DOHH2 (cell line): ENCODE measurements around the gene CSNK1G3.

ENCODE experiments used
- H3F3A ChIP-seq: fragments of 200-600 bp; sonication (generic), shearing (Covaris generic); 2 replicates; pipeline ENCODE4 v1.6.0; 2016; ENCODE audit warnings: antibody characterized with exemption, mild to moderate bottlenecking; ENCODE audit not compliant: control insufficient read depth, insufficient read depth
- H3K27ac ChIP-seq: fragments of 200-600 bp; sonication (generic); 2 replicates; pipeline ENCODE4 v1.5.1; 2014; ENCODE audit warnings: low read depth, mild to moderate bottlenecking, low read length, moderate library complexity
- H3K27me3 ChIP-seq: fragments of 200-600 bp; sonication (generic); 2 replicates; pipeline ENCODE4 v1.6.1; 2014; ENCODE audit warnings: mild to moderate bottlenecking, low read length, mixed read lengths; ENCODE audit not compliant: control insufficient read depth
- H3K36me3 ChIP-seq: fragments of 200-600 bp; sonication (generic); 2 replicates; pipeline ENCODE4 v1.6.1; 2014; ENCODE audit warnings: mild to moderate bottlenecking, low read length, moderate library complexity, mixed read lengths; ENCODE audit not compliant: control insufficient read depth
- H3K4me1 ChIP-seq: fragments of 200-600 bp; sonication (generic); 2 replicates; pipeline ENCODE4 v1.6.1; 2014; ENCODE audit warnings: mild to moderate bottlenecking, low read length, mixed read lengths; ENCODE audit not compliant: control insufficient read depth
- H3K4me2 ChIP-seq: fragments of 200-600 bp; sonication (generic); 2 replicates; pipeline ENCODE4 v1.6.0; 2014; ENCODE audit warnings: mild to moderate bottlenecking, low read length, moderate library complexity
- H3K4me3 ChIP-seq: fragments of 200-600 bp; sonication (generic); 2 replicates; pipeline ENCODE4 v1.5.1; 2014; ENCODE audit warnings: mild to moderate bottlenecking, low read length, mixed read lengths
- H3K79me2 ChIP-seq: fragments of 200-600 bp; sonication (generic); 2 replicates; pipeline ENCODE4 v1.6.1; 2014; ENCODE audit warnings: mild to moderate bottlenecking, low read length, mixed read lengths; ENCODE audit not compliant: control insufficient read depth
- H3K9me2 ChIP-seq: fragments of 200-600 bp; sonication (generic); replicated peaks from 2 replicates; pipeline ENCODE4 v1.6.1; 2014; ENCODE audit warnings: mild to moderate bottlenecking, low read length, mixed read lengths; ENCODE audit not compliant: control insufficient read depth
- H3K9me3 ChIP-seq: fragments of 200-600 bp; sonication (generic); 2 replicates; pipeline ENCODE4 v1.6.1; 2014; ENCODE audit warnings: antibody characterized with exemption, low read length, mixed read lengths; ENCODE audit not compliant: control insufficient read depth, insufficient read depth
- H4K20me1 ChIP-seq: fragments of 200-600 bp; sonication (generic); 2 replicates; pipeline ENCODE4 v1.6.0; 2014; ENCODE audit warnings: low read depth, mild to moderate bottlenecking, antibody characterized with exemption, low read length, moderate library complexity; ENCODE audit not compliant: control insufficient read depth, insufficient read depth
- CTCF ChIP-seq: fragments of 200-600 bp; sonication (generic); IDR thresholded peaks from one replicate; pipeline ENCODE4 v1.5.1; 2014; ENCODE audit warnings: antibody characterized with exemption, mild to moderate bottlenecking, low read depth, low read length; ENCODE audit not compliant: poor library complexity, severe bottlenecking
- EZH2phosphoT487 ChIP-seq: fragments of 200-600 bp; sonication (generic); IDR thresholded peaks from 2 replicates; pipeline ENCODE4 v1.6.1; 2017; ENCODE audit warnings: borderline replicate concordance, mild to moderate bottlenecking, antibody characterized with exemption, low read length, moderate library complexity, mixed read lengths

The CSNK1G3 gene

DNA sequence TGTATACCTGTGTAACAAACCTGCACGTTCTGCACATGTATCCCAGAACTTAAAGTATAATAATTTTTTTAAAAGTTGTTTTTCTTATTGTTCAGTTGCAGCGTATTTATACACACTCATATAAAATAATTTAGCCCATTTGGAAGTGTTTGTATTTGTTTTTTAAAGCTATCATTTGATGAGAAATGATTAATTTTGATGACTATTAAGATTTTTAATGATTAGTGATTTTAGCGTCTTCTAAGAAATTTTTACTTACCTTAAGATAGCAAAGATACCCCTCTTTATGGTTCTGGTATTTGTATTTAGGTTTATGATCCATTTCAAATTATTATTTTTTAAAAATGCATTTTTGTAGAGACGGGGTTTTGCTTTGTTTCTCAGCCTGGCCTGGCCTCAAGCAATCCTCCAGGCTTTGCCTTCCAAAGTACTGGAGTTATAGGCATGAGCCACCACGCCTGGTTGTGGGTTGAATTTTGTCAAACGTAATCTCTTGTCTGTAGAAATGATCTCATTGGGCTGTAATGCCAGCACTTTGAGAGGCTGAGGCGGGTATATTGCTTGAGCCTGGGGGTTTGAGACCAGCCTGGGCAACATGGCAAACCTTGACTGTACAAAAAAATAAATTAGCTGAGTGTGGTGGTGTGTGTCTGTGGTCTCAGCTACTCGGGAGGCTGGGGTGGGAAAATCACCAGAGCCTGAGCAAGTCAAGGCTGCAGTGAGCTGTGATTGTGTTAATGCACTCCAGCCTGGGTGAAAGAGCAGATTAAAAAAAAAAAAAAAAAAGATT lies 26.9 kb downstream of the CSNK1G3 start:
- Histone ChIP-seq H3K4me1 (peaks cover 19% of the 10 kb centered on the region), H3K27ac (no peak overlapping the region), H3K9me3 (0 out of 2 replicates have a peak, but pooled peaks cover 5% of the 10 kb centered on the region), H3K9me2 (no peaks in the 10 kb centered on the region), H3K79me2 (peaks cover 80% of the 10 kb centered on the region), H3F3A (no peaks in the 10 kb centered on the region), H3K4me3 (no peak overlapping the region), H3K27me3 (no peaks in the 10 kb centered on the region), H3K36me3 (no peaks in the 10 kb centered on the region), H4K20me1 (no peaks in the 10 kb centered on the region), H3K4me2 (no peak overlapping the region)
- TF ChIP-seq EZH2phosphoT487: no peak
- no peak for TF ChIP-seq CTCF

DNA sequence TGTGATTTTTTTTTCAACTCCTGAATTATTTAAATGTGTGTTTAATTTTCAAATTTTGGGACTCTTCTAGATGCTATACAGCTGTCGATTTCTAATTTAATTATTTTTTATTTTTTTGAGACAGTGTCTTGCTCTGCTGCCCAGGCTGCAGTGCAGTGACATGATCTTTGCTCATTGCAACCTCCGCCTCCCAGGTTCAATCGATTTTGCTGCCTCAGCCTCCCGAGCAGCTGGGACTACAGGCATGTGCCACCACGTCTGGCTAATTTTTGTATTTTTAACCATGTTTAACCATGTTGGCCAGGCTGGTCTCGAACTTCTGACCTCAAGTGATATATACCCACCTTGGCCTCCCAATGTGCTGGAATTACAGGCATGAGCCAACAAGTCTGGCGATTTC lies 28.6 kb downstream of the CSNK1G3 start:
- Histone ChIP-seq H3K79me2 (peaks cover 78% of the 10 kb centered on the region), H4K20me1 (no peaks in the 10 kb centered on the region), H3K27me3 (no peaks in the 10 kb centered on the region), H3K36me3 (no peaks in the 10 kb centered on the region), H3F3A (no peaks in the 10 kb centered on the region), H3K9me2 (no peaks in the 10 kb centered on the region), H3K27ac (no peak overlapping the region), H3K4me3 (no peak overlapping the region), H3K4me1 (peaks cover 19% of the 10 kb centered on the region), H3K4me2 (no peak overlapping the region), H3K9me3 (0 out of 2 replicates have a peak, but pooled peaks cover 4% of the 10 kb centered on the region)
- no peak for TF ChIP-seq EZH2phosphoT487
- TF ChIP-seq CTCF: no peak

DNA sequence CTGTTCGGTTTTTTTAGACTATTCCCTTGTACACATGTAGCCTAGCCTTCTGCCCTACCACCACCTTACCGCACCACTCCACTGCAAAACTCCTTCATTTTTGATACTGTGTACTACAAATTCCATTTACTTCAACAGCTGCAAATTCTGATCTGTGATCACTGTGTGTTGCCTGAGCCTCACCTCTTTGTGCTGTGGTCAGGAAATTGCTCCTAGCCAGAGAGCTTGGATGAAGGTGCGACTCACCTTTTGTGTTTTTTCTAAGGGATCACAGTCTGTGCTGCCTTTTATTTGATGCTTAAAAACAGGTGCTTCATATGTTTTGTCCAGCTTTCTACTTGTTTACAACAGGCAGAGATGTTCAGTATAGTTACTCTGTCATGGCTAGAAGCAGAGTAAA lies 31.5 kb downstream of the CSNK1G3 start:
- H4K20me1 ChIP-seq: no peaks in the 10 kb centered on the region
- H3K27ac ChIP-seq: no peak overlapping the region
- no peaks in the 10 kb centered on the region for H3F3A ChIP-seq
- no peak overlapping the region for H3K4me2 ChIP-seq
- no peak overlapping the region for H3K4me3 ChIP-seq
- peaks cover 61% of the 10 kb centered on the region for H3K79me2 ChIP-seq
- H3K36me3 ChIP-seq: no peaks in the 10 kb centered on the region
- no peaks in the 10 kb centered on the region for H3K9me3 ChIP-seq
- H3K9me2 ChIP-seq: no peaks in the 10 kb centered on the region
- no peaks in the 10 kb centered on the region for H3K27me3 ChIP-seq
- TF ChIP-seq CTCF (no peak), EZH2phosphoT487 (no peak)
- H3K4me1 ChIP-seq: peaks cover 5% of the 10 kb centered on the region
